NCI-H69 (cell line): Measurements from ENCODE around the gene DYNC1H1.
A peak's percentile ranks its signal among the peaks of the same experiment; 100 is the strongest.

ENCODE experiments used
- DNase-seq: peaks from one replicate; lab custom pipeline; 2025; lab: John Stamatoyannopoulos, UW

Gene DYNC1H1

DNA sequence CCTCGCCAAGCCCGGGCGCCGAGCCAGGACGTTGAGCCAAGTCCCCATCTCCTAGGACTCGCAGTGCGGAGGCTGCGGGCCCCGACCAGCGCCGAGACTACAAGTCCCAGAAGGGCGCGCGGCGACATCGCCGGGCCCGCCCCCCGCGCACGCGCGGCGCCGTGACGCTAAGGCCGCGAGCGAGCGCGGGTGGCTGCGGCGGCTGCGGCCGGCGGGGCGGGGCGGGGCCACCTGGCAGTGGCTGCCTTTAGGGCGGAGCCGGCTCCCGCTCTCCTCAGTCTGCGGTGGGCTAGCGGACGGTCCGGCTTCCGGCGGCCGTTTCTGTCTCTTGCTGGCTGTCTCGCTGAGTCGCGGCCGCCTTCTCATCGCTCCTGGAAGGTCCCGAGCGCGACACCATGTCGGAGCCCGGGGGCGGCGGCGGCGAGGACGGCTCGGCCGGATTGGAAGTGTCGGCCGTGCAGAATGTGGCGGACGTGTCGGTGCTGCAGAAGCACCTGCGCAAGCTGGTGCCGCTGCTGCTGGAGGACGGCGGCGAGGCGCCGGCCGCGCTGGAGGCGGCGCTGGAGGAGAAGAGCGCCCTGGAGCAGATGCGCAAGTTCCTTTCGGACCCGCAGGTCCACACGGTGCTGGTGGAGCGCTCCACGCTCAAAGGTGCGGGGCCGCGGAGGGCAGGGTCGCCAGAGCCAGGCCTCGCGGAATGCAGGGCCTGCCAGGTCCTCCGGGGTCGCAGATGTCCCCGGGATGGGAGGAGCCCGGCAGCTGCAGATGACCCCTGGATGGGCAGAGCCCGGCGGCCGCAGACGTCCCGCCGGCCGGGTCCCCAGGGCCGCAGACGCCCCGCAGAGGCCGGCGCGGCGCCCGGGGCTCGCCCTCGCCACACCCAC is at the start of gene DYNC1H1:
Gene DYNC1H1 (plus strand): TSS at position 277 of the 884 bp plus-strand sequence. CDS start 119 bp downstream, at position 396.
- peak; percentile 99 for DNase-seq

DNA sequence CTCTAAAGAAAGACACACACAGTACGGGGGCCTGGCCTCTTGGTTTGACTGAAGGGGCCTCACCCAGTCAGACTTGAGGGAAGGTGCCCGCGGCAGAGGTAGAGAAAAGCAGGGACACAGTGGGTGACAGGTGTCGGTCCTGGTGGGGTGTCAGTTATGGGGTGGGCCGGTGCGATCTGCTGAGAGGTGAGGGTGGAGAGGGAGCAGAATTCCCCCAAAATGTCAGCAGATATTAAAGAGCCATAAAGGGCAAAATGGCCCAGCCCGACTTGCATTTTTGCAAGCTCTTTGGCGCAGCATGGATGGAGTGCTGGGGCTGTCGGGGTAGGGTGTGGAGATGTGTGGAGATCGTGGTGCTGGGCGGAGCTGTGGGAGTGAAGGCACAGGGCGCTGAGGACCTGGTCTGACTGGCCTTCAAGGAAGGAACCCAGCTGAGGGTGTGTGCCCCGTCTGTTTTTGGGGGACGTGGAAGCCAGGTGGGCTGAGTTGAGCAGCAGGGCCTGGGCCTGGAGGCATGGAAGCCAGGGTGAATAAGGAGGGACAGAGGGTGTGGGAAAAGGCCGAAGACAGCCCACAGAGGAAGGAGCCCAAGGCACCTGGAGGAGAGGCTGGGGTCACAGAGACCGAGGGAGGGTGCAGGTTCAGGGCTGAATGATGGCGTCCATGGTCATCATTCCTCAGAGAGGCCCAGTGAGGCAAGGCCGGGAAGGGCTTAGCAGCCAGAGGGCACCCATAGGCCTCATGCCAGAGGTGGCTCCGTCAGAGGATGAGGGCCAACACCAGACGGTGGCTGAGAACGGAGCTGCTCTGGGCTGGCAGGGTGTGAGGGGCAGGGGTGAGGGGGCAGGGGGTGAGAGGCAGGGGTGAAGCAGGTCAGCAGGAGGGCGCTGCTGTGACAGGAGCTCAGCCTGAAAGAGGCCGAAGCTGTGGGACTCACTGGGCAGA is 48.2 kb upstream of the DYNC1H1 start:
- no peak for DNase-seq

DNA sequence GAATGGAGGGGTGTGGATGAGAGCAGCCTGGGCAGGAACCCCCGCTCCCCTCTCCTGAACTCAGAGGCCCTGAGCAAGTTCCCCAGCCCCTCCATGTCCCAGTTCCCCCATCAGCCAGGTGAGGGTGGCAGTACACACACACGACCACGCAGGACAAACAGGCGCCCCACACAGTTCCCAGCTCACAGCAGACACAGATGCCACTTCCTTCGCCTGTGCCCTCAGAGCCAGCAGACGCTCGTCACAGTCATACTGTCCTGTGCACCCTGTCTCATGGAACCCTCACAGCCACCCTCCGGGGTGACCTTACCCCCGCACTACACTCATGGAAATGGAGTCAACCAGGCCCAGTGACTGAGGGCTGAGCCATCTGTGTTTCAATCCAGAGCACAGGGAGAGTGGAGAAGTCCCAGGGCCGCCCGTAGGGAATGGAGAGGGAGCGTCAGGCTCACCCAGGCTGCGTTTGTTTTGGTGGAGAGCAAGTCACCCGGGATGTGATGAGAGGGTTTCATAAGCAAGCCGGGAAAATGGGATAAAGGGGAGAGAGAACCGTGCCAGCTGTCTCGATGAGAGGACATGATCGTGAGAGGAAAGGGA is 47.5 kb upstream of the DYNC1H1 start:
- no peak for DNase-seq

DNA sequence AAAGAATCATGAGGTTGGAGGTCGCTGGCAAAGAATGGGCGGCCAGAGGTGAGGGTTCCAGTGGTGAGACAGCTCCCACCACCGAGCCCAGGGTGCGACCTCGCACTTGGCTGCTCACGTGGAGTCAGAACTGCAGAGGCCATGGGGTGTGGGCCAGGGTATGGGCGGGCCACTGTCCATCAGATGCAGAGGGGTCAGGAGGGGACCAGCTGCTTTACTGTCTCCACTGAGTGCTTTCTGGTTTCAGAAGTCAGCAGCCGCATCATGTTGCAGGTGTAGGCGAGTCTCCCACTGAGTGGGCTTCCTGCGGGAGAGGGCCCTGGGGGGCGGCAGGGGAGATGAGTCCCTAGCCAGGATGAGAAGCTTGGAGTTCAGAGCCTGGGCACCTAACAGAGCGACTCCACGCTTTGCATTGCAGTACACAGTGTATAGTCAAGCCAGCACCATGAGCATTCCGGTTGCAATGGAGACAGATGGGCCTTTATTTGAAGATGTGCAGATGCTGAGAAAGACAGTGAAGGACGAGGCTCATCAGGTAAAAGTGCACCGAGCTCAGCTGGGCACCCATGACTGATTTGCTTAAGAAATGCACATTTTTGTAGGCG is 46.9 kb upstream of the DYNC1H1 start:
- no peak for DNase-seq

DNA sequence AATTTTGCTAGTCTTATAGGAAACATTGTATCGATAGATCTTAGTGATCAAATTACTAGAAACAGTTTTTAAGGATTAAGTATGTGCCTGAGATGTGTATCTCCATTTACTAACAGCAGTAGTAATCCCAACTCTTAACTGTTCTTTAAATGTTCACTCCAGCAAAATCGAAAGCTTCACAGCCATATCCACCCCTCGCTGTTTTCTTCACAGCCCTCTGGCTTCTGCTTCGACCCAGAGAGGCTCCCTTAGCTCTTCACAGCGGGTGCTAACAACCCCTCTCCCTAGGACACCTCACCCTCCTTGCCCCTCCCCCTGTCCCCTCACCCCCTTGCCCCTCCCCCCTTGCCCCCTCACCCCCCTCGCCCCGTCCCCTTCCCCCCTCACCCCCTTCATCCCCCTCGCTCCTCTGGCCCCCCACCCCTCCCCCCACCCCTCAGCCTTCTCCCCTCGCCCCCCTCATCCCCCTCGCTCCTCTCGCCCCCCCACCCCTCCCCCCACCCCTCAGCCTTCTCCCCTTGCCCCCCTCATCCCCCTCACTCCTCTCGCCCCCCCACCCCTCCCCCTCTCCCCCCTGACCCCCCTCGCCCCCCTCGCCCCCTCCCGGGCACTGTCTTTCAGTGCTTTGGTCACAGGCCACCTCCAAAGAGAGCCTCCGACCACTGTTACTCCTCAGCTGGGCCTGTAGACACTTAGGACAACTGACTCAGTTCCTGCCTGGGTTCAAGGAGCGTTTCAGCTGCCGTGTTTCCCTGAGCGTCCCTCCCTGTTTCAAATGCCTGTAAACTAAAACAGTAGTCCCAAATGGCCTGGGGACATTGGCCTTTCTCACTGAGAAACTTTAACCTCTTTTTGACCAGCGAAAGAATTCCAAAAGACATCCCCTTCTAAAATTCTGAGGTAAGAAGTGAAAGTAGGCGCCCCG is 46.0 kb upstream of the DYNC1H1 start:
- DNase-seq = no peak

DNA sequence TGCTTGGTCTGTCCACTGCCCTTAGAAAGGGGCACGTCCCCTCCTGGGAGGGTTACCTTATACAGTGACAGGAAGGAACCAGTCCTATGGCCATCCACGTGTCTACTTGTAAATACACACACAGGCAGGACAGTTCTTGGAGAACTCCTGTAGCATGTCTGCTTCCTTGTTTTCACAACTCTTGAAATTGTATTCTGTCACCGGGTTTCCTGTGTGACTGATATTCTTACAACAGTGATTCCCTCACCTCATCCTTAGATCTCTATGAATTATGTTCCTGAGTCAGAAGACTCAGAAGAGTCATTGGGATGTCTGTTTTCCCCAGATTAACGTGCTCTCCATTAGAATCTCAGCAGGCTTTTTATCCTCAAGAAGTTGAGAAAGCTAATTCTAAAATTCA is 44.1 kb upstream of the DYNC1H1 start:
- no peak for DNase-seq

DNA sequence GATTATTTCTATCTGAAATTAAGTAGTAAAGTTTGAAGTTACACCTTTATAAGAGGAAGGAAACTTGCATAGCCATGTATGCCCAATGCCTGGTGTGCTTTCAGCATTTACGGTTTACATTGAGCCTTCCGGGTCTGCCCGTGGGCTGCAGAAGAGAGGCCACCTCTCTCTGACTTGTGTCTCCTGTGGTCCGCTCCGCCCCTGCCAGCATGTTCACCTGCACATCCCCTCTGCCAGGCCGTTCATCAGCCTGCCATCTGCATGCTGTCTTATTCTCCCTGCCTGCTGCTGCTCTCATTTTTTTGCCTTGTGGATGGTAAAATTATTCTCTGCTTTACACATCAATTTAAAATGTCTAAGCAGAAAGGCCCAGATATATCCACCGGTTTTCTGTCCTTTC is 41.5 kb upstream of the DYNC1H1 start:
- no peak for DNase-seq

DNA sequence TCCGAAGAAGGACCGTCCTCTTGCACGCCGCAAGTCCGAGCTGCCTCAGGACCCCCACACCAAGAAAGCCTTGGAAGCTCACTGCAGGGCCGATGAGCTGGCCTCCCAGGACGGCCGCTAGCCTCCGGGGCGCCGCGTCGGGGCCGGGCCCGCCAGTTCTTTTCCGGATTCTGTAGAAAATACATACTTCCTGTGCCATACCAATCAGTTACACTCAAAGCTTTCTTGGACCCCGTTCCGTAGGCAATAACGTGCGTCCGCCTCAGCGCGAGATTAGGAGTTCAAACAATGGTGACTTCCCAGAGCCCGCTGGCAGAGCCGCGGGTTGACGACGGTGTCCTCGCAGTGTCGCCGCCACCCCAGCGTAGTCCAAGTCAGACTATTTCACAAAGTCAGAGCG is 39.2 kb upstream of the DYNC1H1 start:
- DNase-seq = no peak

DNA sequence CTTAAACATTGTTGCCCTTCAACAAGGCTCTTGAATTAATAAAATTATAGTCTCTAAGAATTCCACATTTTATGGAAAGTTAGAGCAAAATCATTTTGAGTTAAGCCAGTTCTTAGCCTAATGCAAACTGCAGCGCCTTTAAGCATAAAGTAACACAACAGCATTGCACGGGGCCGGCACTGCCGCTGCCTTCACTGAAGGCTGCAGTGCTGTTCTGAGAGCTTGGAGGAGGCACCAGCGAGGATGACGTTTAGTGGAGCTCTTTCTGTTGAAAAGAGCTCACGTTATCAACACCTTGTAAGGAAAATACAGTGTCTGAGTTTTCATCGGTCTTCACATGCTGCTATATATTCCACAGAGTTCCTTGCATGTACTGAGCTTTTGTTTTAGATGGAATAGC is 38.3 kb upstream of the DYNC1H1 start:
- no peak for DNase-seq

DNA sequence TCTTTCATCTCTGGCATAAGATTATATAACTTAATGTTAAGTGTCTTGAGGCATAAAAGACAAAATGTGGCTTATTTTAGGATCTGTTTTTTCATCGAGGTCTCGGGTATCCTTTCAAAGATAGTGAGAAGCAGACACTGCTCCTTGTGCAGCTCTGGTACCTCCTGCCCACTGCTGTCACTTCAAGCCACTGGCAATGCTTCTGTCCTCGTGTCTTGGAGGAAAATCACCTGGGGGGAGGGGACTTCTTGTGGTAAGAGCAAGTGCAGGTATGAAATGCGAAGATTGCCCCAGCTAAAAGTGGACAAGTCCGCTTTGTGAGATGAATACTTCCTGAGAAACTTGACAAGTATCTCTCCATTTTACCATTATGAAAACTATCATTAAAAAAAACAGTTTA is 37.8 kb upstream of the DYNC1H1 start:
- DNase-seq = no peak

DNA sequence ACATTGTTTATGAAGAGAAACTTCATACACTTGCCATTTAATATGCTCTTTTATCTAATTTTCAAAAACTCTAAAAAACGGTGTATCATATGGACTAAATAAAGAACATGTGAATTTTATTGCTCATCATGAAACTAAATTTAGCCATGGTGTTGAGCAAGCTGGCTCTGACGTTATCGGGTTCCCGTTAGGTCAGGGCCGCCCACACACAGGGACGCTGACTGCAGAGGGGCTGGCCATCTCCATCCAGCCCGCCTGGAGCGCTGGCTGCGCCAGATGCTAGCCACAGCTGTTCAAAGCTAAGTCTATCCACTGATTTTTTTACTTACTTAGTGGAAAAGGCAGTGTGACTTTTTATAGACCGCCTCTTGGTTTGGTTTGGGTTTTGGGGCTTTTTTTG is 36.5 kb upstream of the DYNC1H1 start:
- no peak for DNase-seq

DNA sequence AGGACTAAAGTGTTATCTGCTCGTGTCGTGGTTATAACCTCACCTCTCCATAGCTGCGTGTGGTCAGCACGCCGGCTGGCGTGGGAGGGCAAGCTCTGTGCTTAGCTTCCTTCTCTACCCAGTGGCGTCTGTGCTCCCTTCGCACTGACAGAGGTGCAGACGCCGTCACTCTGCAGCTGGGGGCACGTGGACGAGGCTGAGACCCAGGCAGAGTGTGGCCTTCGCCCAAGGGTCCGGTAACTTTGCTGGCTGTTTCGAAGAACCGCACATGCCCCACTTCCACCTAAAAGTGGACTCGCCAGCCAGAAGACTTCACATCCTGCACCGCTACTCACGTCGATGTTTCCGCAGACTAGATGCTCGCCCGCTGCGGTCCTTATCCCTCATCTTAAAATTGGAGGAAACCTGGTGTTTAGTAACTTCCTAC is 35.9 kb upstream of the DYNC1H1 start:
- DNase-seq = no peak

DNA sequence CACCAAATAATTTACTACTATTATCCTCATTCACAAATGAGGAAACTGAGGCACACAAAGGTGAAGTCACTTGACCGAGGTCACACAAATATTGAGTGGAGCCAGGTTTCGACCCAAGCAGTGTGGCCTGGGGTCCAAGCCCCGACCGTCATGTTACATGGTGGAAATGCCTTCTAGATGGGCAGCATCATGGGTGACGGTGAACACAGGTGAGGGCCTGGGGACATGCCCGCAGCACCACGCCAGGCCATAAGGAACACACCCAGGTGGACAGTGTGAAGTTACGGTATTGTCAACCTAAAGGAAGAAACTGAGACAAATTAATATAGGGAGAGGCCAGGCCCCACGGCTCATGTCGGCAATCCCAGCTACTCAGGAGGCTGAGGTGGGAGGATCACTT is 35.3 kb upstream of the DYNC1H1 start:
- no peak for DNase-seq

DNA sequence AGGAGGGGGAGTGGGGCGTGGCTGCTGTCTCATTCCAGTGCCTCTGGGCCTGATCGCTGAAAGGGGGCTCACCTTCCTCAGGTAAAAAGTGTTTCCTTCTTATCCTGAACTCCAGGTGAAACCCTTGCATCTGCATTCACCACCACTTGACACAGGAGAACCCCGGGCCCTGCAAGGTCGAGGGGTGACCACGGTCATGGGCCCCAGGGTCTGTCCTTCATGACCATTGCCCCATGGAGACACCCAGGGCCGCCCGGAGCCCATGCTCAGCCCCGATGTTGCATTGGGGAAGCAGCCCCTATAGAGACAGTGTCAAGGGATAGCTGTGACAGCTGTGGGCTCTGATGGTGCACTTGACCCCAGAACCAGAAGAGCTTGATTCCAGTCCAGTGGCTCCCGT is 34.4 kb upstream of the DYNC1H1 start:
- DNase-seq = no peak

DNA sequence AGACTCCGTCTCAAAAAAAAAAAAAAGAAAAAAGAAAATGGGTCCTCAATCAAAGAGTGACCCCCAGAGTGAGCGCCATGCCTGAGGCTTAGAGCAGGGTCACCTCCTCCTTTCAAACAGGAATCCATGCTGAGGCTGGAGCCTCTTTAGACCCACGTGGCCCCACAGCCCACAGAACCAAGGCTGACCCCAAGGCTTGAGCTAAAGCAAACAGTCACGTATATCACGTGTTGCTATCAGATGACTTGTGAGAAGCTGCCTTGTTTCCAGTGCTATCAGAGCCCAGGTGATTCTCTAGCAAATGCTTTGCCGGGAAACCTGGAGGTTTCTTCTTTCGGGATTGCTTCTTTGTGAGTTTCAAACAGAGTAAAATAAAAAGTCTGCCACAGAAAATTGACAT is 31.7 kb upstream of the DYNC1H1 start:
- DNase-seq = no peak

DNA sequence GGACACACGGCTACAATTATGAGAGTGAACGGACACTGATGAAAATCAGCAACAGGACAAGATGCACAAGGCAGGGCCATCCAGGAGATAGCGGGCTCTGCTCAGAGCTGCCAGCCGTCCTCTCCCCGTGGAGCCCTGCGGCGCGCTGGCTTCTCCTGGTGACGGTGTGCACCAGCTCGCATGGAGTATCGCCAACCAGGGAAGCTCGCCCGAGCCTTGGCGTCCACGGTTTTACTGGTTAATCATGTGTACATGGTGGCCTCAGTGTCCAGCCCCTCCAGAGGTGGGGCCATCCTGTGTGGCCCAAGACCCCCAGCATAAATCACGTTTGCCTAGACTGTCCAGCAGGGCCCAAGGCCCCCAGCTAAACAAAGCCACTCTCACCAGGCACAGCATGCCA is 31.2 kb upstream of the DYNC1H1 start:
- DNase-seq = no peak

DNA sequence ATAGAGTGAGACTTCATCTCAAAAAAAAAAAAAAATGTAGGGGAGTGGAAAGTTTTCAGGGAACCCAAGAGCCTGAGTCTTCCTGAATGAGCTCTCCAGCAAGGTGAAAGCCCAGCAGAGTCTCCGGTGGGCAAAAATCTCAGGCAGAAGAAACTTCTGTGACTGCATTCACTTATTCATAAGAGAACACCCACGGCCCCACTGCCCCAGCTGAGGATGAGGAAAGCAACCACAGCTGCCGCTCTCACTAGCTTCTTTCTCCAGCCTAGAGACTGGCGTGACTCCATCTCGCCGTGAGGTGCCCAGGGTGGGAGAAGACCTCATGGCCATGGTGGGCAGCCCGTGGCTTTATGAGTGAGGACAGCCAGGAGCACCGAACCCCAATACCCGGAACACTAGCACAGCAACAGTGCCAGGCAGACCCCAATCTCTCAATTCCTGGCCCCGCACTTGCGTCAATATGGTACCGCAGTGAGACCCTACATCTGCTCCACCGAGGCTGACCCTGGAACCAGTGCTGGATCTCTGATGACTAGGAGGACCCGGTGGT is 29.7 kb upstream of the DYNC1H1 start:
- no peak for DNase-seq

DNA sequence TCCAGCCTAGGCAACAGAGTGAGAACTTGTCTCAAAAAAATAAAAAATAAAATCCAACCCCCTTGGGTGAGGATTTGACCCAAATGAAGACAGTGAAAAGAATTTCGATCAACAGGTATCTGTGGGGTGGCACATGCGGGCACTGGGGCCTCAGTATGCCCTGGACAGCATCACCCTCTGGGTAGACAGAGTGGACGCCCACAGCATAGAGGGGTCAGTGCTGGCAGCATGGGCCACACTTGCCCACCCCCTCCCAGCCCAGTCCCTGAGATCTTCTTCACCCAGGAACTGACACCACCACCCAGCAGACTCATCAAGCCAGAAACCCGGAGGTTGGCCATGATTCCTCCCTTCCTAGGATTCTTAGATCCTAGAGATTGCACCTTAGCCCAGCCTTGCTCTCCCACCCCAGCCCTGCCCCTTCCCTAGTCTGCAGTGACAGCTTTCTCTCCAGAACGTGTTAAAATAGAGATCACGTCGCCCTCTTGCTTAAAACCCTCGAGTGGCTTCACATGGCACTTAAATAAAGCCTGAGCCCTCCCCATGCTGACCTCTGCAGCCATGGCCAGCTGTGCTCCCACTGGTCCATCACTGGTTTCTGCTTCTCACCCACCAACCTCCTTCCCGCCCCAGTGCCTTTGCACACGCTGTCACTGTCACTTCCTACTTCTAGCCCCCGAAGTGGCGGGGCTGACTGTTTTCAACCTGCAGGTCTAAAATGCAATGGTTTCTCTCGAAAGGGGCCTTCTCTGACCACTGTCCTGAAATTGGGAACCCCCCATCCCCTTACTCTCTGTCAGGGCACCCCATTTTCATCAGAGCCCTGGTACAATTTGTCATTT is 26.2 kb upstream of the DYNC1H1 start:
- DNase-seq = no peak

DNA sequence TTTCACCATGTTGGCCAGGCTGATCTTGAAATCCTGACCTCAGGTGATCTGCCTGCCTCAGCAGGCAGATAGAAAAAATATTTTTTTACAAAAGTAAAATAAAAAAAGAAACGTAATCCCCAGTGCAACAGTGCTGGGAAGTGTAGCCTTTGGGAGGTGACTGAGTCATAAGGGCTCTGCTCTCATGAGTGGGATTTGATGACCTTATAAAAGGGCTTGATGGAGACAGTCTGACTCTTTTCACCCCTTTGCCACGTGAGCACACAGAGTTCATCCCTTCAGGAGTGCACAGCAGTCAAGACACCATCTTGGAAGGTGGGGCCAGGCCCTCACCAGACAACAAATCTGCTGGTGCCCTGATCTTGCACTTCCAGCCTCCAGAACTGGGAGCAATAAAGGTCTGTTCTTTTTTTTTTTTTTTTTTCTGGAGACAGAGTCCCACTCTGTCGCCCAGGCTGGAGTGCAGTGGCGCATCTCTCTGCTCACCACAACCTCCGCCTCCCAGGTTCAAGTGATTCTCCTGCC is 24.7 kb upstream of the DYNC1H1 start:
- no peak for DNase-seq

DNA sequence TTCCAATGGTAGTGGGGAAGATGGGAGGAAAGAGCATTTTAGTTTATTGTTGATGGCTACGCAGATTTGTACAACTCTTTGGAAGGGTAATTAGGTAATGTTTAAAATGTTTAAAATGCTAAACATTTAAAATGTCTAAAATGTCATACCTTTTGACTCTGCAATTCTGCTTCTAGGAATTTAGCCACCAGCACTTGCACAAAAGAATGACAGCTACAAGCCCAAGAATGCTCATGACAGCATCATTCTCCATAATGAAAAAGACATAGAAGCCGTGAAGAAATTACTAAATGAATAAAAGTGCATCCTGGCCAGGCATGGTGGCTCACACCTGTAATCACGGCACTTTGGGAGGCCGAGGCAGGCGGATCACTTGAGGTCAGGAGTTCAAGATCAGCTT is 19.9 kb upstream of the DYNC1H1 start:
- DNase-seq = no peak
